GM21526 (cell line): ENCODE data around the gene RBM22.
A peak's percentile ranks its signal among the peaks of the same experiment; 100 is the strongest.
"Not testable (repeated sequence)": the region's sequence is repeated elsewhere in the genome, so short reads cannot be mapped to it uniquely, and the experiment has no call there.

ENCODE experiments used
- ATAC-seq: cut with Tn5 transposase; IDR thresholded peaks from one replicate; pipeline ENCODE4 v1.9.1; 2021; ENCODE audit warnings: moderate library complexity; ENCODE audit not compliant: unreplicated experiment, low FRiP score

RBM22 gene

GRCh38 chr5:150700594-150701377 is at the start of gene RBM22:
Gene RBM22 (minus strand): TSS chr5:150701062. CDS start chr5:150700985, 77 bp downstream.
- peak; percentile 97 for ATAC-seq

GRCh38 chr5:150750469-150750868 is 49.6 kb upstream of the RBM22 start:
- no peak for ATAC-seq

- ATAC-seq: not testable (repeated sequence)
These were observed 42.3 kb upstream of the RBM22 start for GRCh38 chr5:150743142-150743488.

GRCh38 chr5:150742455-150743141 is 41.7 kb upstream of the RBM22 start:
- not testable (repeated sequence) for ATAC-seq

DNA sequence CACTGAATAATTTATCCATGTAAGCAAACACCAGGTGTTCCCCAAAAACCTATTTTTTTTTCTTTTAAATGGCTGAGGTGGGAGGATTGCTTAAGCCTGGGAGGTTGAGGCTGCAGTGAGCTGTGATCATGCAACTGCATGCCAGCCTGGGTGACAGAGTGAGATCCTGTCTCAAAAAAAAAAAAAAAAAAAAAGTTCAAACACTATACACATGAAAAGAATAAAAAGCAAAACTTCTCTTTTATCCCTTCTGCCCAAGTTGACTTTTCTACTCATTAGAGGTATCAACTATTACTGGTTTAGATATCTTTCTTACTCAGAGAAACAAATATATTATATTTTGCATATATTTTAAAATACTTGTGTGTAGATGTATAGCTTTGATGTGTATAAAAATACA is 40.1 kb upstream of the RBM22 start:
- no peak for ATAC-seq

DNA sequence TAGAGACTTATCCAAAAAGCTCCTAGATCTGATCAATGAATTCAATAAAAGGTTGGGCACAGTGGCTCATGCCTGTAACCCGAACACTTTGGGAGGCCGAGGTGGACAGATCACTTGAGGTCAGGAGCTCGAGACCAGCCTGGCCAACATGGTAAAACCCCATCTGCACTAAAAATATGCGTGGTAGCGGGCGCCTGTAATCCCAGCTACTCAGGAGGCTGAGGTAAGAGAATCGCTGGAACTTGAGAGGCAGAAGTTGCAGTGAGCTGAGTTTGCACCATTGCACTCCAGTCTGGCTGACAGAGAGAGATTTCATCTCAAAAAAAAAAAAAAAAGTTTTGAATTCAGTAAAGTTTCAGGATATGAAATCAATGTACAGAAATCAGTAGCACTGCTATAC is 38.0 kb upstream of the RBM22 start:
- ATAC-seq: no peak

- ATAC-seq: peak; percentile 56
These were observed 33.9 kb upstream of the RBM22 start for GRCh38 chr5:150734579-150735384.

- no peak for ATAC-seq
These were observed 30.9 kb upstream of the RBM22 start for GRCh38 chr5:150731669-150732242.

DNA sequence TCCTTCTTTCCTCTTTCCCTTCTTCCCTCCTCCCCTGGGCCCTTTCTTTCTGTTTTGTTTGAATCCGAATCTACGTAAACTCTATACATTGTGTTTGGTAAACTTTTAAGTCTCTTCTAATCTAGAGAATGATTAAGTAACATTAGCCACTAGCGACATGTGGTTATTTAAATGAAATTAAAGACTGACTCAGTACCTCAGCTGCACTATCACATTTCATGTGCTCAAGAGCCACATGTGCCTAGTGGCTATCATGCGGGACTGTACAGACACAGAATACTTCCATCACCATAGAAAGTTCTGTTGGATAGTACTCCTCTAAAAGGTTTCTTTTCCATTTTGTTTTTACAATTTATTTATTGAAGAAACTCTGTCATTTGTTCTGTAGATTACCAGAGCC is 29.0 kb upstream of the RBM22 start:
- ATAC-seq: no peak

GRCh38 chr5:150723845-150724244 is 23.0 kb upstream of the RBM22 start:
- ATAC-seq: no peak

GRCh38 chr5:150710165-150710564 is 9.3 kb upstream of the RBM22 start:
- no peak for ATAC-seq

- no peak for ATAC-seq
These were observed 6.0 kb upstream of the RBM22 start for GRCh38 chr5:150706776-150707390.

DNA sequence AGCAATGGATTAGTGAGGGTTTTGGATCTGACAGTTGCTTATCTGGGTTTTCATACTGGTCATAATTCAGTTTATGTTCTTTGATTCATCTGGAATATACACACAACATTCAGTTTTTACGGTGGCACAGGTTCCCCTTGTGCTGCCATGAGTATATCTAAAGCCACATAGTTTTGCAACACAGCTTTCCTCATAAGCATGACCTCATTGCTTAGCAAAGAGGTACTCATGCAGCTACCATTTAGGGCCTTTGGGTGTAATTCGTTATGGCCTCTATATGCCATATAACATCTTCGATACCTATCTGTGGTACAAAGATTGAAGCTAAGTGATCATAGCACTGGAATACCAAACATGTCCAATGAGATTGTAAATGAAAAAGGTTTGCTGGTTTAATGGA is 2.9 kb upstream of the RBM22 start:
- no peak for ATAC-seq

DNA sequence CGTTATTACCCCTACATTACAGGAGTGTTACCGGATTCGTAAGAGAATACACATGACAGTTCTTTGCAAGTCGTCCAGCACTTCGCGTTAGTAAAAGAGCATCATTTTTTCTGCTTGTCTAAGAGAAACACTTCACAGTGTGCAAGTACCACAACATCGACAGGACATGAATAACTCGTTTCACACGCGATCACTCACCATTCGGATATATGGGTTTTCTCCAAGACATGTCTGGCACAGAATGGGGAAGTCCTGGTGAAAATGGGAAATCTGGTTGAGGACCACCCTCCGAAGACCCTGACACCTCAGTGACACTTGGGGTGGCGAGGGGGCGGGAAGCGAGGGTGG is 642 bp downstream of the RBM22 start:
- ATAC-seq: no peak

GRCh38 chr5:150694612-150695011 is 6.2 kb downstream of the RBM22 start:
- no peak for ATAC-seq

DNA sequence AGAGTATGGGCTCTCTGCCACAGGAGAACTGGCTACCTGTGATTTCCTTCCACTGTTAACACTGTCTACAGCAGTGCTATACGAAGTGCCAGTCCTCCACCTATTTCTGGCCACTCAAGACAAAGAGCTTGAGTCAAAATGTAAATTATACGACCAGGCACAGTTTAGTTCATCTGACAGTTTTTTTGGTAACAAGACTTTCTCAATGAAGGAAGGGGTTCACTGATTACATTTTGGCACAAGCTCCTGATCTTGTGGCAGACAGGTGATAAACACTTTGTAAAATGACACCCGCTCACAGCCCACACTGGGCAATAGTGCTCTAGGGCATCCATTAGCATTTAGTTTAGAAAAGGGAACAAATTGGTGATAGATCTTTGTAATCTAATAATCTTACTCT is 8.6 kb downstream of the RBM22 start:
- no peak for ATAC-seq

DNA sequence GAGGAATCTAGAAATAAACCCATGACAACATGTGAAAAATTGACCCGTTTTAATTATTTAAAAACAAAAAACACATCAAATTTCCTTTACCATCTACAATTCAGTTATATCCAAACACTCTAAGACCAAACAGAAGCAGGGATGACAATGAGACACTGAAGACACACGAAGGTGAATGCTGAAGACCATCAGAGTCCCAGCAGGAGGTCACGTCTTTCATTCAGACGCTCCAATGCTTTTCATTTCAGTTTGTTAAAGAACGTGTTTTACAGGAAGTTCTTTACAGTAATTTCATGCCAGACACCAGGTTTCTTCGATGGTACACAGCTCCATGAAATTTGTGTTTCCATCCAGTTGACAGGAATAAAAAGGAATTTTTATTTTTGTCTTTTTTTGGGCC is 10.1 kb downstream of the RBM22 start:
- no peak for ATAC-seq

GRCh38 chr5:150689120-150689519 is 11.7 kb downstream of the RBM22 start:
- no peak for ATAC-seq

- no peak for ATAC-seq
These were observed 24.3 kb downstream of the RBM22 start for GRCh38 chr5:150676578-150676977.

DNA sequence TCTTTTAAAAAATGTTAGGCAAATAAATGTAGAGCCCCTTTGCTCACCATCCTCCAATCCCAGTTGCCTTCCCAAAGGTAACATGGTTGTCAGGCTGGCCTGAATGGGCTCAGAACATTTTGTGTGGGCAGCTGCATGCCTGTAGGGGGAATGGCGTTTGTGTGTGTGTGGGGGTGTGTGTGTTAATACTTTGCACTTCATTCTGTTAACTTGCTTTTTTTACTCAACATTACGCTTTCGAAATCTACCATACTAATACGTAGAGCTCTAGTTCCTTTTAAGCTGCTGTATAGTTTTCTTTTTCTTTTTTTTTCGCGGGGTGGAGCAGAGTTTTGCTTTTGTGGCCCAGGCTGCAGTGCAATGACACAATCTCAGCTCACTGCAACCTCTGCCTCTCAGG is 25.8 kb downstream of the RBM22 start:
- no peak for ATAC-seq
